ENCODE results near the gene PCDH9.
"Not testable (repeated sequence)": the region's sequence is repeated elsewhere in the genome, so short reads cannot be mapped to it uniquely, and the experiment has no call there.

Gene PCDH9

GRCh38 chr13:66343224-66343828, 886.8 kb downstream of the PCDH9 start:
- no peak for DNase-seq (ENCODE audit: low spot score)

- no peak for DNase-seq (ENCODE audit: low spot score)
Observed at GRCh38 chr13:66341635-66342377, 888.3 kb downstream of the PCDH9 start.

GRCh38 chr13:66339214-66339613, 890.9 kb downstream of the PCDH9 start:
- no peak for DNase-seq (ENCODE audit: low spot score)

DNA sequence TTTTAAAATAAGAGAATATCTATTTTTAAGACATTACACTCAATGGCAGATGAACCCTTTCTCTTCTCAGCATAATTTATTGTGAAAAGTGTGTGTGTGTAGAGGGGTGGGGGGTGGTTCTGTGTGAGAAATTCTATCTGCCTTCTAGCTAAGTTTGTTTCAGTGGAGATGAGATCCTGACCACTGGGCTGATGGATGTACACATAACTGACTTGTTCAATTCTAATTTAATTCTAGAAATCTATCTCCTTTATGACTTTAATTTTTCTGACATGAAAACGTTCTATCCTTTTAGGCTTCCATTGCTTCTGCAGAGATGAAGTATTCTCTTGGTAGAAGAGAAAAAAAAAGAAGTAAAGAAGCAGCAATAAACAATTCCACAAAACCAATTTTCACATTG, 891.6 kb downstream of the PCDH9 start:
- DNase-seq (ENCODE audit: low spot score): no peak

- DNase-seq (ENCODE audit: low spot score): no peak
Observed at GRCh38 chr13:66335626-66336025, 894.5 kb downstream of the PCDH9 start.

DNA sequence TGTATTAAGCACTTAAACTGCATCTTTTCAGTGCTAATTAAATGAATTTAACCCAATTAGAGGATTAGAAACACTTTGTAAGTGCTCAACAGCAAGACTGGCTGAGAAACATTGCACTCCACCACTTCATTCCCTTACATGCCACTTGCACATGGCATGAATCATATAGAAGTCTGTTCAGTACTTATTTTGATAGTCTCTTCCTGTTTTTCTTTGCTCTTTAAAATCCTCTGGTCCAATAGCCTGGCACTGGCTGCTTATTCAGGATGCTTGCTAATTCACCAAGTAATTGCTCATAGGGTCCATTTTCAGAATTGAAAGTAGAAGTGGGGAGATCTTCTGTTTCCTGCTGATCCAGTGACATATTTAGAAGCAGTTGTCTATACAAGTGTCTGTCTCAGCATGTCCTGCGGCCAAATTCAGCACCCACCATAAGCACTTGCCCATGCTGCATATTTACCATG, 900.1 kb downstream of the PCDH9 start:
- DNase-seq (ENCODE audit: low spot score): no peak

DNA sequence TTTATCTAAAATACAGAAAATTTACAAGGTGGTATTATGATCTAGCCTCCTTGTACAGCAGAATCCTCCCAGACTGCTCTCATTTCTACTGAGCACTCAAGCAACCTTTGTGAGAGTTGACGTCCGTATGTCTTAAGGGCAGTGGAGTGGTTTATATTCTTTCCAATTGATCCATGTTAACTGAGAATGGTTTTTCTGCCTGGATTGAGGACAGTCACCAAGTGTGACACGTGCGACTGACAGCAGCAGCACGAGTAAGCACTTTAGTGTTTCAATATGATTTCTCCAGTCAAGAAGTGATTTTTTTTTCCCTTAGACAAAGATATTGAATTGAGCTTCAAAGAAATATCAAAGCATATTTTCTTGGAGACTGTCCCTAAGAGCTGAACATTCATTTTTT, 901.7 kb downstream of the PCDH9 start:
- DNase-seq (ENCODE audit: low spot score): no peak

GRCh38 chr13:66323745-66324347, 906.3 kb downstream of the PCDH9 start:
- DNase-seq (ENCODE audit: low spot score): no peak

GRCh38 chr13:66322936-66323335, 907.2 kb downstream of the PCDH9 start:
- DNase-seq (ENCODE audit: low spot score): no peak

DNA sequence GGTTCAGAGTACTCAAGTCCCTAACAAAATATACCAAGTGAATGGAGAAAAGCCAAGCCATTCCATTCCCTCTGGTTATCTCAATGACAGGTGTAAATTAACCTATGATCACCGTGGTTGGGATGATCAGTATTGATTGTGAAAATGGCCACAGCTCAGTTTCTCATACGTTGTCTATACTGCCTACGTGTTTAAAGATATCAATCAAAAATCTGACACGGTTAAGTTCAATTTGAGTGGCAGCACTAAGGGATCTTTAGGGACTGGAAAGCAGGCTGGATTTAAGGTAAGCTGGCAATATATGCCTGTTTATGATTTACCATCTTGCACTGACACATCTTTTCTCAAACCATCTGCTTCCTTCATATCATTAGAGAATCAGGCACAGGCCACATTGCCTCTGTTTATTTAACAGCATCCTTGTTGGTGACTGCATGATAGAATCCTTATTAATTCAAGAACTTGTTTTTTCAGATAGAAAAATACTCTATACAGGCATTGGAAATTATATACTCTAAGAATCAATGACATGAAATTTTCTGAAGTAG, 907.9 kb downstream of the PCDH9 start:
- no peak for DNase-seq (ENCODE audit: low spot score)

DNA sequence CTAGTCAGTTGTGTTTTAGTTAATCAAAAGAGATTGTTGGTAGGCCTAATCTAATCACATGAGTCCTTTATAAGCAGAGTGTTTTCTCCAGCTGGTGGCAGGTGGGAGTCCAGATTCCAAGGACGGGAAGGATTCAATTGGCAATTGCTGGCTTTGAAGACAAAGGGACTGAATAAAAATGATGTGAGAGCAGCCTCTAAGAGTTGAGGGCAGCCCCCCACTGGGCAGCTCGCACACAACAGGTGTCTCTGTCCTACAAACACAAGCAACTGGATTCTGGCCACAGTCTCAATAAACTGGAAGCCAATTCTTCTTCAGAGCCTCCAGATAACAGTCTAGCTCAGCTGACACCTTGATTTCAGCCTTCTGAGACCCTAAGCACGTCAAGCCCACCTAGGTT, 915.2 kb downstream of the PCDH9 start:
- no peak for DNase-seq (ENCODE audit: low spot score)

DNA sequence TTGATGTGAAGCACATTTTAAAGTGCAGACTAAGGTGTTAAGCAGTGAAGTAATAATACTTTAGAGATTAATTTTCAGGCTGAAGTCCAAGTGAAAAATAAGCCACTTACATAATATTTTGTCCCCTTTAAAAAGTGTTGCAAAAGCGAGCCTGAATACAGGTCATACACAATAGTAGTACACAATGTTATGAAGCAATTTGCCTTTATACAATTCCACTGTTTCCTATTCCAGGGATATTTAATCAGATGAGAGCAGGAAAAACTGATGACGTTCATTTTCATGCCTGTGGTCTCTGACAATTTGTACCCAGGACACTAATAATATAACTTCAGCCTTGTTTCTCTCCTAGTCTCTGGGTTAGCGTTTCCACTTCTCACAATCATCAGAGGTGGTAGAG, 916.7 kb downstream of the PCDH9 start:
- DNase-seq (ENCODE audit: low spot score): no peak

- DNase-seq (ENCODE audit: low spot score): peak; percentile 12
Observed at GRCh38 chr13:66312312-66313087, 917.6 kb downstream of the PCDH9 start.

- no peak for DNase-seq (ENCODE audit: low spot score)
Observed at GRCh38 chr13:66305961-66306617, 924.0 kb downstream of the PCDH9 start.

GRCh38 chr13:66301482-66301881, 928.7 kb downstream of the PCDH9 start:
- no peak for DNase-seq (ENCODE audit: low spot score)

DNA sequence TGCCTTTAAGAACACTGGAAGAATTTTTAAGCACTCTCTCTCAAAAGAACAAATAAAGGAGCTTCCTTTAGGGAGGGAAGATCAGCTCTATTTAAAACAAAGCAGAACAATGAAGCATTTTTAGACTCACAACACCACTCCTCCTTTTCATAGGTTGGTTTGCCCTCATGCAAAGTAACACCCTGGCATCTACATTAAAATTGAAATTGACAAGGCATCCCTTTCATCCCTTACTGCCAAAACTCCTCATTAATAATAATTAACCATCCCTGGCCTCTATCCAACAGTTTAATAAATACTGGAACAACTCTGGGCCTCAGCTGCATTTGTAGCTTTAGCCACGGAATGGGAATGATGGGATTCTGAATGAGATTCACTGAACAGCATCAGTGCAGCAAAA, 929.1 kb downstream of the PCDH9 start:
- DNase-seq (ENCODE audit: low spot score): no peak

DNA sequence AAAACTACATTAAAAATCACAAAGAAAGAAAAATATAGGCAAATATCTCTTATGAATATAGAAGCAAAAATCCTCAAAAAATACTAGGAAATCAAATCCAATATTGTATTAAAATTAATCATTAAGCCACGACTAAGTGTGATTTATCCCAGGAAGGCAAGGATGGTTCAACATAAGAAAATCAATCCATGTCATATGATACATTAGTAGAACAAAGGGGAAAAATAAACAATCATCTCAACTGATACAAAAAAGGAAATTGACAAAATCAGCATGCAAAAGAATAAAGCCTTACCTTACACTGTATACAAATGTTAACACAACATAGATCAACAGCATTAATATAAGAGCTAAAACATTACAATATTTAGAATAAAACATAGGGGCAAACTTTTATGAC, 933.3 kb downstream of the PCDH9 start:
- no peak for DNase-seq (ENCODE audit: low spot score)

DNA sequence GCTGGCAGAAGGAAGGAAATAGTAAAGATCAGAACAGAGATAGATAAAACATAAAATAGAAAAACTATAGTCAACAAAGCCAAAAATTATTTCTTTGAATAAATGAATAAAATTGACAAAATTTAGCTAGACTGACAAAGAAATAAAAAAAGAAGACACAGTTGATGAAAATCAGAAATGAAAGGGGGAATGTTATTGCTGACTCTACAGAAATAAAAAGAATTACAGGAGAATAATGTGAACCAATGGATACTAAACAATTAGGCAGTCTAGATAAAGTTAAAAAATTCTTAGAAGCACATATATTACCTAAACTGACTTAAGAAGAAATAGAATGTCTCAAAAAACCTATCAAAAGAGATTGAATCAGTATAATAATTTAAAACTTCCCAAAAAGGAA, 933.8 kb downstream of the PCDH9 start:
- DNase-seq (ENCODE audit: low spot score): no peak

DNA sequence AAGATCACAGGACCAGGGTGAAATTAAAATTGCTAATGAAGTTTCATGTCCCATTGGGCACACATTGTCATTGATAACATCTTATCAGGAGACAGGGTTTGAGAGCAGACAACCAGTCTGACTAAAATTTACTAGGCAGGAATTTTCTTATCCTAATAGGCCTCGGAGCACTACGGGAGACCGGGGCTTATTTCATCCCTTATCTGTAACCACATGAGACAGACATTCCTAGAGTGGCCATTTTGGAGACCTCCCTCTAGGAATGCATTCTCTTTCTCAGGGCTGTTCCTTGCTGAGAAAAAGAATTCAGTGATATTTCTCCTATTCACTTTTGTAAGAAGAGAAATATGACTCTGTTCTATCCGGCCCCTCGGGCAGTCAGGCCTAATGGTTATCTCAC, 943.3 kb downstream of the PCDH9 start:
- not testable (repeated sequence) for DNase-seq (ENCODE audit: low spot score)

DNA sequence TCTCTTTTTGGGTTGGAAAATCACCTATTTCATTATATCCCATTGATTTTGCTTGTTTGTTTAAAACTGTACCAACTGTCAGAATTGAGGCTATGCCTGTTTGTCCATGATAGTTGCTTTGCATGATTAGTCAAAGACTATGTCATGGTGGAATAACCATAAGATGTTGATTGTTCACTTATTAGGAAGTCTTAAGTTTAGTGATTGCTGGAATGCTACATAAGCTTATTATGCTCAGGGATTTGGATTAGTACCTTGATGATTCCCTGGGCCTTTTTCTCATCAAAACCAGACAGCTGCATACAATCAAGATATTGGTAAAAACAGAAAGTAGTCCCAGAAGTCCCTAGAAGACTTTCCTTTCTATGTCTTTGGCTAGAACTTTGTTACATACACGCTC, 954.7 kb downstream of the PCDH9 start:
- DNase-seq (ENCODE audit: low spot score): no peak

DNA sequence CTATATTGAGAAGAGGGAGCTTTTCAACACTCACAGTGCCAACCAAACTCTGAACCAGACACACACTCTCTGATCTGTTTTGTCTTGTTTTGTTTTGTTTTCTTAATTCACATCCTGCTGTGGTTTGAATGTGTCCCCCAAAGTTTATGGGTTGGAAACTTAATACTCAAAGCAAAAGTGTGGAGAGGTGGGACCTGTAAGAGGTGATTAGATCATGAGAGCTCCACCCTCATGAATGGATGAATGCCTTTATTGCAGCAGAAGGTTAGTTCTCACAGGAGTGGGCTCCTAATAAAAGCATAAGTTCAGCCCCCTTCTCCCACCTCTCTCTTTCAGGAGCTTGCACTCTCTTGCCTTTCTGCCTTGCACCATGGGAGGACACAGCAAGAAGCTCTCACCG, 957.1 kb downstream of the PCDH9 start:
- DNase-seq (ENCODE audit: low spot score): no peak

DNA sequence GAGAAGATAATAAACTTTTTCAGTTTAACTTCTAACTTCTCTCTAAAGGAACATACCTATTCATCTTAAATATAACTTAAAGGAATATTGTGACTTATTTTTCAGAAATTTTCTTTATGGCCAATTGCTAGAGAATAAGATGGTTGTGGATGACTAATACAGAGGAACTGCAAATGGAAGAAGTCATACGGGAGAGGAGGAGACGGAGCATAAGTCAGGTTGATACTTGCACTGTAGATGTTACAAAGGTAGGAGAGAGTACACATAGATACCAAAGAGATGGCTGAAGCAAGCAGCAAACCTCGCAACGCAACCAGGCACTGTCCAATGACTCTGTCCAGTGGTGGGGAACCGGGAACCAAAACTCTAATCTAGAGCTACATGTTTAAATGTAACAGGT, 963.4 kb downstream of the PCDH9 start:
- no peak for DNase-seq (ENCODE audit: low spot score)

Data from HuH-7 (cell line).